A549 (cell line): ENCODE measurements around the gene SIRPA. TPM values are rescaled to one million over a fixed set of nuclear protein-coding genes. Genes with fewer than 3 reads are reported as not detected.

Experiments used
- ATAC-seq, 2 experiments: fragments of 200-7000 bp in 1 of 2; fragments of >200 bp in 1 of 2; cut with Nextera tagmentation in 1 of 2; cut with Tn5 transposase in 1 of 2; 3 replicates each; pipeline versions ENCODE4 v1.8.0 to v1.9.1; 2018 to 2020; ENCODE audit warnings: mild to moderate bottlenecking in 1 of 2, moderate library complexity in 1 of 2
- CTCF ChIA-PET: fragments of 300-600 bp; sonication (Branson Sonifier 250); formaldehyde crosslinking; extraction: SDS; loops from one replicate; lab custom pipeline; 2021; ENCODE audit warnings: antibody characterized with exemption, inconsistent platforms; lab: Yijun Ruan, JAX
- POLR2A ChIA-PET: fragments of 350-600 bp; formaldehyde crosslinking; extraction: SDS; loops from one replicate; lab custom pipeline; 2021; ENCODE audit warnings: antibody characterized with exemption, inconsistent platforms; lab: Yijun Ruan, JAX
- DNase-seq, 2 experiments: peaks; one replicate each; pipeline versions ENCODE4 v3.0.0 to v3.0.0-alpha.2; 2011 to 2016; ENCODE audit warnings: low read depth in 1 of 2, low spot score in 1 of 2
- FAIRE-seq: peaks from 2 replicates; lab custom pipeline; 2011; peaks lifted over from hg19 to GRCh38; lab: Jason Lieb, UNC
- H3K27ac ChIP-seq, 2 experiments: fragments of >200 bp; sonication (Bioruptor Twin); formaldehyde crosslinking; 3 replicates each; pipeline ENCODE4 v1.5.1; 2016 to 2017
- H3K4me1 ChIP-seq: fragments of >200 bp; sonication (Bioruptor Twin); formaldehyde crosslinking; 3 replicates; pipeline ENCODE4 v1.6.1; 2016
- H3K4me2 ChIP-seq: fragments of >200 bp; sonication (Bioruptor Twin); formaldehyde crosslinking; 3 replicates; pipeline ENCODE4 v1.6.1; 2016
- H3K4me3 ChIP-seq: fragments of >200 bp; sonication (Bioruptor Twin); formaldehyde crosslinking; 3 replicates; pipeline ENCODE4 v1.5.1; 2016
- H3K9me3 ChIP-seq: fragments of >200 bp; sonication (Bioruptor Twin); formaldehyde crosslinking; 3 replicates; pipeline ENCODE4 v1.6.1; 2016
- BHLHE40 ChIP-seq: IDR thresholded peaks from 2 replicates; pipeline ENCODE4 v1.6.1; 2012; ENCODE audit warnings: low read depth, low read length, inconsistent platforms
- CBX8 ChIP-seq: fragments of 200-600 bp; sonication (generic); IDR thresholded peaks from 2 replicates; pipeline ENCODE4 v1.6.1; 2016
- EHF ChIP-seq: fragments of 250-450 bp; sonication (Bioruptor Pico); IDR thresholded peaks from 2 replicates; pipeline ENCODE4 v1.5.0; 2020; ENCODE audit warnings: mild to moderate bottlenecking
- EHMT2 ChIP-seq: fragments of 200-600 bp; sonication (generic); IDR thresholded peaks from 2 replicates; pipeline ENCODE4 v1.6.1; 2016; ENCODE audit warnings: antibody characterized with exemption, low read depth, mild to moderate bottlenecking, moderate library complexity
- ESRRA ChIP-seq: fragments of 150-350 bp; IDR thresholded peaks from 2 replicates; pipeline ENCODE4 v1.6.1; 2014; ENCODE audit warnings: mild to moderate bottlenecking, low read length, borderline replicate concordance
- FOSB ChIP-seq: fragments of 250-450 bp; sonication (Bioruptor Pico); IDR thresholded peaks from 2 replicates; pipeline ENCODE4 v1.5.0; 2020; ENCODE audit warnings: mild to moderate bottlenecking, moderate library complexity
- HES2 ChIP-seq: fragments of >200 bp; sonication (Bioruptor Twin); formaldehyde crosslinking; IDR thresholded peaks from 2 replicates; pipeline ENCODE4 v1.6.1; 2016
- HOXB5 ChIP-seq: fragments of 250-450 bp; sonication (Bioruptor Pico); IDR thresholded peaks from 2 replicates; pipeline ENCODE4 v1.5.0; 2020; ENCODE audit warnings: mild to moderate bottlenecking, moderate library complexity
- JUNB ChIP-seq: fragments of >200 bp; sonication (Bioruptor Twin); formaldehyde crosslinking; IDR thresholded peaks from 2 replicates; pipeline ENCODE4 v1.6.1; 2016
- KDM1A ChIP-seq: fragments of 200-600 bp; sonication (generic); IDR thresholded peaks from 2 replicates; pipeline ENCODE4 v1.6.1; 2016; ENCODE audit warnings: low read depth, mild to moderate bottlenecking
- MYC ChIP-seq: IDR thresholded peaks from 2 replicates; pipeline ENCODE4 v1.6.1; 2012; ENCODE audit warnings: mild to moderate bottlenecking, inconsistent platforms, low read length, improper control_type of control experiment, borderline replicate concordance
- NFE2L2 ChIP-seq: fragments of 150-350 bp; conservative IDR thresholded peaks from 2 replicates; pipeline ENCODE4 v1.6.1; 2014; ENCODE audit warnings: low read length
- NPAS2 ChIP-seq: fragments of 250-450 bp; sonication (Bioruptor Pico); IDR thresholded peaks from 2 replicates; pipeline ENCODE4 v1.8.0; 2022; ENCODE audit warnings: mild to moderate bottlenecking, moderate library complexity, borderline replicate concordance
- POLR2AphosphoS2 ChIP-seq: conservative IDR thresholded peaks from 2 replicates; pipeline ENCODE4 v1.6.1; 2012; ENCODE audit warnings: low read length, improper control_type of control experiment, inconsistent platforms
- RCOR1 ChIP-seq: fragments of 150-350 bp; IDR thresholded peaks from 2 replicates; pipeline ENCODE4 v1.6.1; 2014; ENCODE audit warnings: antibody characterized with exemption, low read length, low read depth
- REST ChIP-seq: fragments of 200-600 bp; sonication (generic); IDR thresholded peaks from 2 replicates; pipeline ENCODE4 v1.6.1; 2016; ENCODE audit warnings: antibody characterized with exemption, mild to moderate bottlenecking, moderate library complexity
- SMC3 ChIP-seq: fragments of >200 bp; sonication (Bioruptor Twin); formaldehyde crosslinking; IDR thresholded peaks from 3 replicates; pipeline ENCODE4 v1.6.1; 2018; ENCODE audit warnings: inconsistent platforms
- TP53 ChIP-seq: fragments of 250-450 bp; sonication (Bioruptor Pico); IDR thresholded peaks from 2 replicates; pipeline ENCODE4 v1.5.0; 2021; ENCODE audit warnings: mild to moderate bottlenecking, moderate library complexity
- ZFP36 ChIP-seq: fragments of 450-650 bp; IDR thresholded peaks from 2 replicates; pipeline ENCODE4 v1.6.1; 2014; ENCODE audit warnings: borderline replicate concordance; ENCODE audit not compliant: partially characterized antibody
- WGBS: methylation state at CpG from one replicate; pipeline ENCODE4 v1.1.6; 2017; ENCODE audit errors: missing lambda C conversion rate; 5-methylcytosine and 5-hydroxymethylcytosine counted together
- polyA plus RNA-seq, 4 experiments: library from polyadenylated mRNA; depleted of rRNA in 3 of 4; stranded (reverse); fragments of >200 nt; fragmentation: RNase III in 1 of 4; extraction: RNeasy Plus Mini Kit Qiagen cat#74134 plus additional on column Dnase treatment in 1 of 4; gene quantifications; 2 replicates in 3 of 4; 3 replicates in 1 of 4; pipeline ENCODE4 v1.2.3, GENCODE V29; 2011 to 2017
- TF ChIP-seq, protein P1 (sequence below): fragments of 150-350 bp; IDR thresholded peaks from 2 replicates; pipeline ENCODE4 v1.6.1; 2014; ENCODE audit warnings: low read depth, mild to moderate bottlenecking, low read length
- TF ChIP-seq, protein P2 (sequence below): fragments of 250-450 bp; sonication (Bioruptor Pico); IDR thresholded peaks from 2 replicates; pipeline ENCODE4 v1.5.0; 2021; ENCODE audit warnings: mild to moderate bottlenecking, moderate library complexity, borderline replicate concordance

SIRPA gene
- polyA plus RNA-seq, 2 of the 4 experiments (the other 2 are of a cell fraction), result 12.8 to 21.6 TPM

- Histone ChIP-seq H3K4me3 (no peak overlapping the region), H3K9me3 (no peaks in the 10 kb centered on the region), H3K4me1 (peaks cover 9% of the 10 kb centered on the region)
- DNase-seq, result no peak
- CTCF ChIA-PET, result interaction anchor here (0.8 to 1.7 kb wide), 4 partner anchors 17 to 66 kb away, joined by 3 to 9 read pairs (median 3); no protein-coding TSS in a partner anchor
- 64% methylated on average over 3 of the region's 3 CpGs for WGBS
- no peak for TF ChIP-seq TP53
- no peak for TF ChIP-seq KDM1A
- no peak for TF ChIP-seq BHLHE40
- TF ChIP-seq NFE2L2, result no peak
- no peak for TF ChIP-seq RCOR1
- no peak for TF ChIP-seq ZFP36
- TF ChIP-seq ESRRA, result no peak
- no peak for TF ChIP-seq FOSB
- no peak for TF ChIP-seq SMC3
- no peak for TF ChIP-seq EHMT2
- TF ChIP-seq EHF (CRISPR knock-in tag), result no peak
- TF ChIP-seq, all 56 proteins: peak for 0
- FAIRE-seq, result no peak
- POLR2A ChIA-PET, result no interaction called here
- H3K4me2 ChIP-seq, result no peak overlapping the region
- H3K27ac ChIP-seq, result no peak overlapping the region
- ATAC-seq, result peak in 1 of 2 experiments; percentile 36; a peak in 3 of 6 replicates
These were observed 26.4 kb upstream of the SIRPA start for GRCh38 chr20:1868856-1869255.

DNA sequence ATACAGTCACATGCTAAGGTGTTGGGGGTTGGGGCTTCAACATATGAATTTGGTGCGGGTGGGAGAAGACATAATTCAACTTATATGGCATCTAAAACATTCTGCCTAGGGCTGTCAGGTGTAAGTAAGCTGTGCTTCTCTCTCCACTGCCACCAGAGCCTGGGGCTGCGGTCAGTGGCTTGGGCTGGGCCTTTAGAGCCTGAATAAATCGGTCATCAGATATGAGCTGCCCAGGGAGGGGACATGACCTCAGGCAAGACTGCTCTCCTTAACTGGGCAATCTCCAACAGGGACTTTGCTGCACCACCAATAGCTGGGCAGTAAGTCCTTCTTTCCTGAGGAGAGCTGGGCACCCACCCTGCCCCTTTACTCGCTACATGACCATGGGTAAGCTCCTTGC is 24.9 kb upstream of the SIRPA start:
- Histone ChIP-seq H3K4me1 (peaks cover 24% of the 10 kb centered on the region), H3K4me2 (no peak overlapping the region), H3K27ac (no peak overlapping the region), H3K9me3 (no peaks in the 10 kb centered on the region), H3K4me3 (no peak overlapping the region)
- ATAC-seq, result no peak
- FAIRE-seq, result no peak
- ChIA-PET CTCF (interaction anchor here (0.7 to 1.8 kb wide), 7 partner anchors 10 to 366 kb away, joined by 3 to 10 read pairs (median 3); no protein-coding TSS in a partner anchor), POLR2A (no interaction called here)
- no peak for TF ChIP-seq HES2
- no peak for TF ChIP-seq NPAS2 (CRISPR knock-in tag)
- TF ChIP-seq CBX8, result no peak
- no peak for TF ChIP-seq REST
- no peak for TF ChIP-seq POLR2AphosphoS2
- TF ChIP-seq MYC, result no peak
- TF ChIP-seq, protein P1, sequence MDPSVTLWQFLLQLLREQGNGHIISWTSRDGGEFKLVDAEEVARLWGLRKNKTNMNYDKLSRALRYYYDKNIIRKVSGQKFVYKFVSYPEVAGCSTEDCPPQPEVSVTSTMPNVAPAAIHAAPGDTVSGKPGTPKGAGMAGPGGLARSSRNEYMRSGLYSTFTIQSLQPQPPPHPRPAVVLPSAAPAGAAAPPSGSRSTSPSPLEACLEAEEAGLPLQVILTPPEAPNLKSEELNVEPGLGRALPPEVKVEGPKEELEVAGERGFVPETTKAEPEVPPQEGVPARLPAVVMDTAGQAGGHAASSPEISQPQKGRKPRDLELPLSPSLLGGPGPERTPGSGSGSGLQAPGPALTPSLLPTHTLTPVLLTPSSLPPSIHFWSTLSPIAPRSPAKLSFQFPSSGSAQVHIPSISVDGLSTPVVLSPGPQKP, result no peak
- TF ChIP-seq, protein P2, sequence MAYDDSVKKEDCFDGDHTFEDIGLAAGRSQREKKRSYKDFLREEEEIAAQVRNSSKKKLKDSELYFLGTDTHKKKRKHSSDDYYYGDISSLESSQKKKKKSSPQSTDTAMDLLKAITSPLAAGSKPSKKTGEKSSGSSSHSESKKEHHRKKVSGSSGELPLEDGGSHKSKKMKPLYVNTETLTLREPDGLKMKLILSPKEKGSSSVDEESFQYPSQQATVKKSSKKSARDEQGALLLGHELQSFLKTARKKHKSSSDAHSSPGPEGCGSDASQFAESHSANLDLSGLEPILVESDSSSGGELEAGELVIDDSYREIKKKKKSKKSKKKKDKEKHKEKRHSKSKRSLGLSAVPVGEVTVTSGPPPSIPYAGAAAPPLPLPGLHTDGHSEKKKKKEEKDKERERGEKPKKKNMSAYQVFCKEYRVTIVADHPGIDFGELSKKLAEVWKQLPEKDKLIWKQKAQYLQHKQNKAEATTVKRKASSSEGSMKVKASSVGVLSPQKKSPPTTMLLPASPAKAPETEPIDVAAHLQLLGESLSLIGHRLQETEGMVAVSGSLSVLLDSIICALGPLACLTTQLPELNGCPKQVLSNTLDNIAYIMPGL, result no peak
- no peak for TF ChIP-seq JUNB
- TF ChIP-seq HOXB5 (CRISPR knock-in tag), result no peak
- no peak for DNase-seq
- 91% methylated on average over 4 of the region's 4 CpGs for WGBS
